ENCODE results near the gene MARCHF10.

GRCh38 chr17:62689441-62690167 is 118.5 kb downstream of the MARCHF10 start:
- TF ChIP-seq POLR2A (IDR thresholded peaks at IDR 0.05; ENCODE audit: low read depth, low read length) = no peak
- TF ChIP-seq CEBPB (IDR thresholded peaks at IDR 0.05; ENCODE audit: low read depth, low read length) = no peak
- no peak for TF ChIP-seq FOS (IDR thresholded peaks at IDR 0.05; ENCODE audit: low read depth, low read length)
- TF ChIP-seq MXI1 (IDR thresholded peaks at IDR 0.05; ENCODE audit: borderline replicate concordance, low read depth, low read length) = no peak
- TF ChIP-seq, protein P1, sequence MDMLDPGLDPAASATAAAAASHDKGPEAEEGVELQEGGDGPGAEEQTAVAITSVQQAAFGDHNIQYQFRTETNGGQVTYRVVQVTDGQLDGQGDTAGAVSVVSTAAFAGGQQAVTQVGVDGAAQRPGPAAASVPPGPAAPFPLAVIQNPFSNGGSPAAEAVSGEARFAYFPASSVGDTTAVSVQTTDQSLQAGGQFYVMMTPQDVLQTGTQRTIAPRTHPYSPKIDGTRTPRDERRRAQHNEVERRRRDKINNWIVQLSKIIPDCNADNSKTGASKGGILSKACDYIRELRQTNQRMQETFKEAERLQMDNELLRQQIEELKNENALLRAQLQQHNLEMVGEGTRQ (IDR thresholded peaks at IDR 0.05; ENCODE audit: low read depth, low read length) = no peak
- no peak for TF ChIP-seq CTCF (conservative IDR thresholded peaks at IDR 0.05; ENCODE audit: low read depth, low read length)
- no peak for TF ChIP-seq SMC3 (IDR thresholded peaks at IDR 0.05; ENCODE audit: low read depth, low read length)
- no peak for TF ChIP-seq CHD1 (IDR thresholded peaks at IDR 0.05; ENCODE audit: low read depth, low read length)
- TF ChIP-seq, protein P2, sequence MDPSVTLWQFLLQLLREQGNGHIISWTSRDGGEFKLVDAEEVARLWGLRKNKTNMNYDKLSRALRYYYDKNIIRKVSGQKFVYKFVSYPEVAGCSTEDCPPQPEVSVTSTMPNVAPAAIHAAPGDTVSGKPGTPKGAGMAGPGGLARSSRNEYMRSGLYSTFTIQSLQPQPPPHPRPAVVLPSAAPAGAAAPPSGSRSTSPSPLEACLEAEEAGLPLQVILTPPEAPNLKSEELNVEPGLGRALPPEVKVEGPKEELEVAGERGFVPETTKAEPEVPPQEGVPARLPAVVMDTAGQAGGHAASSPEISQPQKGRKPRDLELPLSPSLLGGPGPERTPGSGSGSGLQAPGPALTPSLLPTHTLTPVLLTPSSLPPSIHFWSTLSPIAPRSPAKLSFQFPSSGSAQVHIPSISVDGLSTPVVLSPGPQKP (IDR thresholded peaks at IDR 0.05; ENCODE audit: borderline replicate concordance, low read depth, low read length) = no peak

Measured in IMR-90 (cell line).